ENCODE measurements around the gene TRIM65.
A peak's percentile ranks its signal among the peaks of the same experiment; 100 is the strongest.

Gene TRIM65

DNA sequence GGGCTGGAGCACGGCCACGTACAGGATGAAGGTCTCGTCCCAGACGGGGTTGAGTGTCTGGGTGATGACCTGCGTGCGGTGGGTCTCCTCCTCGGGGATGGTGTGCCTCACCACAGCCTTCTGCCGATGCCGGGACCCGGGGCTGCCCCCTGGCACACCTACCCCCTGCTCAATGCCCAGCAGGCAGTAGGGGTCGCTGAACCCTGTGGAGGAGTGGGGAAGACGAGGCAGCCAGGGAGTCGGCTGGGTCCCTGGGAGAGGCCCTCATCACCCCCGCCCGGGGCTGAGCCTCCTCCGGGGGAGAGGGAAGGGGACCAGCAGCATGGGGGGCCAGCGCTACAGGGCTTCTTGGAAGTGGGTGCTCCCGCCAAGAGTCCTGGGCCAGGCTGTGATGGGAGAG is 54.3 kb downstream of the TRIM65 start:
- Histone ChIP-seq H3K4me1 (ENCODE audit: control insufficient read depth in 2 of 2, insufficient read depth in 1 of 2, low read depth in 1 of 2, low read length in 2 of 2) (peaks cover 5 to 6% of the 10 kb centered on the region in 2 donors), H3K36me3 (replicated peaks in 1 of 2; ENCODE audit: control insufficient read depth in 2 of 2, insufficient read depth in 2 of 2, low read length in 2 of 2) (peaks cover 14 to 16% of the 10 kb centered on the region in 2 donors), H2BK120ac (ENCODE audit: low read depth, low read length) (peak overlapping the region; percentile 56), H3K23ac (ENCODE audit: low read depth, low read length, poor library complexity) (no peak overlapping the region), H3K27me3 (ENCODE audit: control insufficient read depth in 3 of 3, insufficient read depth in 3 of 3, low read depth in 1 of 3, low read length in 3 of 3) (no peaks in the 10 kb centered on the region), H3K27ac (replicated peaks; ENCODE audit: low read length) (no peak overlapping the region), H2AK5ac (ENCODE audit: low read depth, low read length) (peak overlapping the region; percentile 28), H3K79me1 (ENCODE audit: low read depth, low read length) (no peaks in the 10 kb centered on the region), H2BK12ac (ENCODE audit: low read length) (no peak overlapping the region), H3K4me2 (ENCODE audit: insufficient read depth, low read length, poor library complexity, severe bottlenecking) (no peak overlapping the region), H2AFZ (ENCODE audit: low read length) (no peak overlapping the region), H2BK15ac (ENCODE audit: low read length) (no peak overlapping the region), H4K91ac (ENCODE audit: low read depth, low read length, poor library complexity) (peak overlapping the region; percentile 22), H3K4ac (ENCODE audit: low read length) (no peak overlapping the region), H3K14ac (ENCODE audit: low read length) (no peak overlapping the region), H3K9me3 (replicated peaks in 1 of 2; ENCODE audit: control insufficient read depth in 2 of 2, insufficient read depth in 1 of 2, low read depth in 1 of 2, low read length in 2 of 2) (no peaks in the 10 kb centered on the region), H3K18ac (ENCODE audit: low read length) (peak overlapping the region; percentile 64), H3K9ac (ENCODE audit: low read depth, low read length, poor library complexity) (peak overlapping the region; percentile 50), H2BK5ac (ENCODE audit: low read length) (no peak overlapping the region), H3K4me3 (ENCODE audit: low read length in 2 of 2) (no peak overlapping the region), H4K8ac (ENCODE audit: low read depth, low read length) (no peak overlapping the region)
- WGBS, 2 donors (ENCODE audit: extremely low coverage in 2 of 2, insufficient read length in 2 of 2, insufficient replicate concordance in 1 of 2): no CpG with 5 or more reads among the region's 18 CpGs
- no peak for DNase-seq (ENCODE audit: low spot score)

DNA sequence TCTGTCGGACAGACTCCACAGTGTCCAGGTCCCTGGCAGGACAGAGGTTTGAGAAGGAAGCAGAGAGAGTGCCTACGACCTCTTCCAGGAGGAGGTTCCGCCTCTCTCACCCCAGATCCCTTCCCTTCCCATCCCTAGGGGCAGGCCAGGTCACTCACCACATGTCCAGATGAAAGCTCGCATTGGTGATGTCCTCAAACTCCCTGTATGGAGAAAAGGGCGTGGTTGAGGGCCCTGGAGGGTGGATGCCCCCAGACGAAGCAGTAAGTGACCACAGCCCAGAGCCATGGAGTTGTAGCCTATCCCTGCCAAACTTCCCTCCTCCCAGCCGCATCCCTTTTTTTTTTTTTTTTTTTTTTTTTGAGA is 56.0 kb downstream of the TRIM65 start:
- Histone ChIP-seq H3K36me3 (replicated peaks in 1 of 2; ENCODE audit: control insufficient read depth in 2 of 2, insufficient read depth in 2 of 2, low read length in 2 of 2) (peaks cover under 1 to 1% of the 10 kb centered on the region in 2 donors), H2AFZ (ENCODE audit: low read length) (no peak overlapping the region), H2AK5ac (ENCODE audit: low read depth, low read length) (peak overlapping the region; percentile 63), H3K18ac (ENCODE audit: low read length) (peak overlapping the region; percentile 38), H2BK120ac (ENCODE audit: low read depth, low read length) (no peak overlapping the region), H3K4me2 (ENCODE audit: insufficient read depth, low read length, poor library complexity, severe bottlenecking) (no peak overlapping the region), H3K27ac (replicated peaks; ENCODE audit: low read length) (no peak overlapping the region), H3K27me3 (ENCODE audit: control insufficient read depth in 3 of 3, insufficient read depth in 3 of 3, low read depth in 1 of 3, low read length in 3 of 3) (no peaks in the 10 kb centered on the region), H3K9me3 (replicated peaks in 1 of 2; ENCODE audit: control insufficient read depth in 2 of 2, insufficient read depth in 1 of 2, low read depth in 1 of 2, low read length in 2 of 2) (no peaks in the 10 kb centered on the region), H2BK5ac (ENCODE audit: low read length) (peak overlapping the region; percentile 39), H2BK15ac (ENCODE audit: low read length) (no peak overlapping the region), H2BK12ac (ENCODE audit: low read length) (no peak overlapping the region), H3K79me1 (ENCODE audit: low read depth, low read length) (peaks cover 2% of the 10 kb centered on the region), H4K91ac (ENCODE audit: low read depth, low read length, poor library complexity) (no peak overlapping the region), H3K23ac (ENCODE audit: low read depth, low read length, poor library complexity) (peak overlapping the region; percentile 34), H3K4ac (ENCODE audit: low read length) (no peak overlapping the region), H3K9ac (ENCODE audit: low read depth, low read length, poor library complexity) (no peak overlapping the region), H3K4me1 (ENCODE audit: control insufficient read depth in 2 of 2, insufficient read depth in 1 of 2, low read depth in 1 of 2, low read length in 2 of 2) (peaks cover 5 to 14% of the 10 kb centered on the region in 2 donors), H3K4me3 (ENCODE audit: low read length in 2 of 2) (no peak overlapping the region), H3K14ac (ENCODE audit: low read length) (no peak overlapping the region), H4K8ac (ENCODE audit: low read depth, low read length) (no peak overlapping the region)
- WGBS, 2 donors (ENCODE audit: extremely low coverage in 2 of 2, insufficient read length in 2 of 2, insufficient replicate concordance in 1 of 2): no CpG with 5 or more reads among the region's 7 CpGs
- DNase-seq (ENCODE audit: low spot score): no peak

DNA sequence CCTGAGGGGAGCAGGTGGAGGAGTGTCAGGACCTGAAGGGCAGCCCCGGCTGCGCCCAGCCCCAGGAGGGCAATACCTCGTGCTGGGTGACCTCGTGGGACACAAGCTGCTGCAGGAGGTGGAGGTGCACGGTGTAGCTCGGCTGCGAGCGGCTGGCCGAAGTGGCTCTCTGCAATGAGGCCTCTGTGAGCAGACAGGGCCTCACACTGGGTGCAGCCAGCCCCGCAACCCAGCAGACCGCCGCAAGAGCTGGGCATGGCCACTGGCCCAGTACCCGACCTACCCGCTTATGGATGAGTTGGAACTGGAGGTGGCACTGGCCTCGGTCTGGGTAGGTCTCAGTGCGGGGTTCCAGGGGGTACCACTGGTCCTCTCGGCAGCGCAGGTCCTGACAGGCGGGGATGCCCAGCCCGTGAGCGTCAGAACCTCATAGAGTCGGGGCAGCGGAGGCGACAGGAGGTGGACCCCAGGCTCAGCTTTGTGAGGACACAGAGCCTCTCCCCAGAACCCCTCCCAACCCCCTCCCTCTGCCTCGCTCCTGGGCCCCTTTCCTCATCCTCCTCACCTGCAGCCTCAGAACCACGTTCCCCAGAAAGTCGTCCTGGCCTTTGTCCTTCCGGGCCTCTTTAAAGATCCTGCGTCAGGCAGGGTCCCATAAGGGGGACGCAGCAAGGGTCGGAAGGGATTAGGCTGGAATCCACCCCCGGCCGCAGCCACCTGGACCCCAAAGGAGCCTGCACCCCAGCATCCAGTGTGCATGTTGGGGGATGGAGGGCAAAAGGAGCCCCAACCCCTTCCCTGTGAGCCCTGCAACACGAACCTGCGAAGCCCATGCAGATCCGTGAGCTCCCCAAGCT is 56.6 kb downstream of the TRIM65 start:
- Histone ChIP-seq H3K14ac (ENCODE audit: low read length) (no peak overlapping the region), H4K8ac (ENCODE audit: low read depth, low read length) (peak overlapping the region; percentile 48), H3K4me1 (ENCODE audit: control insufficient read depth in 2 of 2, insufficient read depth in 1 of 2, low read depth in 1 of 2, low read length in 2 of 2) (peaks cover 2 to 10% of the 10 kb centered on the region in 2 donors), H3K18ac (ENCODE audit: low read length) (peak overlapping the region; percentile 38), H3K27ac (replicated peaks; ENCODE audit: low read length) (no peak overlapping the region), H2BK5ac (ENCODE audit: low read length) (no peak overlapping the region), H3K4me3 (ENCODE audit: low read length in 2 of 2) (no peak overlapping the region), H2BK12ac (ENCODE audit: low read length) (peak overlapping the region; percentile 58), H2AFZ (ENCODE audit: low read length) (no peak overlapping the region), H3K4ac (ENCODE audit: low read length) (no peak overlapping the region), H4K91ac (ENCODE audit: low read depth, low read length, poor library complexity) (no peak overlapping the region), H2BK120ac (ENCODE audit: low read depth, low read length) (no peak overlapping the region), H3K9ac (ENCODE audit: low read depth, low read length, poor library complexity) (peak overlapping the region; percentile 50), H3K36me3 (replicated peaks in 1 of 2; ENCODE audit: control insufficient read depth in 2 of 2, insufficient read depth in 2 of 2, low read length in 2 of 2) (no peaks in the 10 kb centered on the region), H3K27me3 (ENCODE audit: control insufficient read depth in 3 of 3, insufficient read depth in 3 of 3, low read depth in 1 of 3, low read length in 3 of 3) (no peaks in the 10 kb centered on the region), H3K79me1 (ENCODE audit: low read depth, low read length) (peaks cover 2% of the 10 kb centered on the region), H3K23ac (ENCODE audit: low read depth, low read length, poor library complexity) (peak overlapping the region; percentile 34), H2AK5ac (ENCODE audit: low read depth, low read length) (peak overlapping the region; percentile 83), H3K9me3 (replicated peaks in 1 of 2; ENCODE audit: control insufficient read depth in 2 of 2, insufficient read depth in 1 of 2, low read depth in 1 of 2, low read length in 2 of 2) (no peaks in the 10 kb centered on the region), H2BK15ac (ENCODE audit: low read length) (peak overlapping the region; percentile 33), H3K4me2 (ENCODE audit: insufficient read depth, low read length, poor library complexity, severe bottlenecking) (no peak overlapping the region)
- no CpG with 5 or more reads among the region's 36 CpGs for WGBS, 2 donors (ENCODE audit: extremely low coverage in 2 of 2, insufficient read length in 2 of 2, insufficient replicate concordance in 1 of 2)
- no peak for DNase-seq (ENCODE audit: low spot score)

Data from neuronal stem cell (in vitro differentiated cells).